22Rv1 (cell line): Measurements from ENCODE around the gene CCDC187.

ENCODE experiments used
- CTCF ChIP-seq: fragments of 450-650 bp; IDR thresholded peaks from 2 replicates; pipeline ENCODE4 v1.5.1; 2017; ENCODE audit warnings: mild to moderate bottlenecking
- ZFX ChIP-seq: fragments of 450-650 bp; IDR thresholded peaks from 2 replicates; pipeline ENCODE4 v1.6.1; 2017; ENCODE audit warnings: antibody characterized with exemption, borderline replicate concordance

- TF ChIP-seq CTCF = no peak
- TF ChIP-seq ZFX = no peak
These were observed 39.2 kb downstream of the CCDC187 start for GRCh38 chr9:136264441-136265405.
